HG02642 (cell line): ENCODE results near the gene DSP.

Source experiments
- ATAC-seq: cut with Tn5 transposase; IDR thresholded peaks from one replicate; pipeline ENCODE4 v1.9.1; 2021; ENCODE audit warnings: mild to moderate bottlenecking; ENCODE audit not compliant: unreplicated experiment, poor library complexity

The DSP gene

GRCh38 chr6:7557652-7558051, 16.2 kb downstream of the DSP start:
- ATAC-seq: no peak

- no peak for ATAC-seq
Measured at GRCh38 chr6:7558781-7559180, 17.3 kb downstream of the DSP start.

DNA sequence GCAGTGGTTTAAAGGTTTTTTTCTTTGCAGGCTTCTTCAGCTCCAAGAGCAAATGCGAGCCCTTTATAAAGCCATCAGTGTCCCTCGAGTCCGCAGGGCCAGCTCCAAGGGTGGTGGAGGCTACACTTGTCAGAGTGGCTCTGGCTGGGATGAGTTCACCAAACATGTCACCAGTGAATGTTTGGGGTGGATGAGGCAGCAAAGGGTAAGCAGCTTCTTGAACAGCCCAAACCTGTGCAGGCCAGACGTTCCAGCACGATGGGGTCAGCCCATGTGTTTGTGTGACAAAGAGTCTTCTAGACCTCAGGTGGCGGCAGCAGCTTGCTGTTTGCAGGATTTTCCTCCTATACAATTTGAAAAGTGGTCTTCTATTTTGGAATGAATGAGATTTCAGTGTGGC, 17.7 kb downstream of the DSP start:
- no peak for ATAC-seq

- ATAC-seq: no peak
Measured at GRCh38 chr6:7559651-7560385, 18.3 kb downstream of the DSP start.

DNA sequence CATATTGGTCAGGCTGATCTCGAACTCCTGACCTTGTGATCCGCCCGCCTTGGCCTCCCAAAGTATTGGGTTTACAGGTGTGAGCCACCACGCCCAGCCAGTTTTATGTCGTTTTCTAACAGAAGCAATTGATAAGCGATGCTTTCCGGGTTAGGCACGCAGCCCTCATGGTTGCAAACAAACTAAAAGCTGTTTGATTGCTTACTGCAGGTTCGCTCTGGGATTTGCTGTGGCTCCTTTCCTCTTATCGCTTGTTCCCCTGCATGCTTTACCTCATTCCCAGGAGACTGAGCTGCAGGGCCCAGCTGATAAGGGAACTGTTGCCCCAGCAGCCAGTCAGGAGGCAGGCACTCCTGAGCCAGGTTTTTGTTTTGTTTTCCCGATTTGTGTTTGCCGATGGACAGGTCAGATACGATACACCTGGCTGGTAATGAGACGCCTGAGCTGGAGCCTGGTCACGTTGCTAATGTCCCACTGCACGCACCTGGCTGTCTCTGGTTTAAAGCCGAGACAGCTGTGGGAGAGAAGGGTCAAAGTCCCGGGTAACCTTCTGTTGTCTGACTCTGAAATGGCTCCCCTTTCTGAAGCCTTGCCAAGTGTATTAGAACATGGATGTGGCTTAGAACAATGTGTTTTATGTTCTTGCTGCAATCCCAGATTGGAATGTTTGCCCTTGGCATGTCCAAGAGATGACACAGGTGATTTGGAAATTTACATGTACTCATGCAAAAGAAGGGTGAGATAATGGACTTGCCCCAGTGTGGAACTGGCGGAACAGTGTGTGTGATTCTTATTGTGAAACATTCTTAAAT, 19.9 kb downstream of the DSP start:
- ATAC-seq: no peak

GRCh38 chr6:7562769-7563168, 21.3 kb downstream of the DSP start:
- no peak for ATAC-seq

- ATAC-seq: no peak
Measured at GRCh38 chr6:7566107-7566506, 24.6 kb downstream of the DSP start.

DNA sequence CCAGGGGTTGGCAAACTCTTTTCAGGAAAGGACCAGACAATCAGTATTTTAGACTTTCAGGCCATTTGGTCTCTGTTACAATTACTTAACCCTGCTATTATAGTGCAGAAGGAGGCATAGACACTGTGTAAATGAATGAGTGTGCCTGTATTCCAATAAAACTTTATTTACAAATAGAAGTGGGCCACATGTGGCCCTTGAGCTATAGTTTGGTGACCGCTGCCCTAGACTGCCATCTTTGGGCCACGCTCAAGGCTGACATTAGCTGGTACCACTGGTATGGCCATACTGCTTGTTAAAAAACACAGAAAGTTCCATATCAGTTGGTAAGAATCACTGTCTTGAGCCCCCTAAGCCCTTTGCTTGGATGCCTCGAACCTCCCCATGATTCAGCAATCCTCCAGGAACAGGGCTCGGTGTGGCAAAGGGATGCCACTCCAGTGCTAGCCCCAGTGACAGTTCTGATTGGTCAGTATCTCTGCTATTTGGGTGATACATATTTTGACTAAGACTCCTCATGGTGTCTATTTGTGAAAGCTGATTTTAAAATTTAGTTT, 25.2 kb downstream of the DSP start:
- ATAC-seq: no peak

- ATAC-seq: no peak
Measured at GRCh38 chr6:7568021-7568420, 26.6 kb downstream of the DSP start.

GRCh38 chr6:7569082-7569481, 27.6 kb downstream of the DSP start:
- no peak for ATAC-seq

DNA sequence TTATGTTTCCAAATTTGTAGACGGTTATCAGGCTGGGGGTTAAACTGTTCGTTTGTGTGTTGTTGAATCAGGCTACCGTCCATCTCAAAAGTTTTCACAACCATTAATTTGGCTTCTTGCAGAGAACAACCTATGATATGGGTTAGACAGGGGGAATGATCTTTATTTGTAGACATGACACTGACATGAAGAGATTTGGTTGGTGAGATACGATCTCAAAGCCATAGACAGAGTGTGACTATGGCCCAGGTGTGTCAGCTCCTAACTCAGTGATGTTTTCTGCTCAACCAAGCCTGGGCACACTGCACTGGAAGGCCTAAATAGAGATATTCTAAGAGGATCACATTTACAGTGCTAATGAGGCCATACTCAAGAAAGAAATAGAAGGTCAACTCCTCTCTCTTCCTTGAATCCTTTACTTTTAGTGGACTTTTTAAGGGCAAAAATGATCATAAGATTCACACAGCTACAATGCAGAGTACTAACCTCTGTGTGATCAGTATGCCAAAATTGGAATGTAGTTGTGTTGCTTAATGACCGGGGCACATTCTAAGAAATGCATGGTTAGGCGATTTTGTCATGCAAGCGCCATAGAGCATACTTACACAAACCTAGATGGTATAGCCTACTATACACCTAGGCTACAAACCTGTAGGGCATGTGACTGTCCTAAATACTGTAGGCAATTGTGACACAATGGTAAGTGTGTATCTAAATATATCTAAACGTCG, 30.9 kb downstream of the DSP start:
- no peak for ATAC-seq

DNA sequence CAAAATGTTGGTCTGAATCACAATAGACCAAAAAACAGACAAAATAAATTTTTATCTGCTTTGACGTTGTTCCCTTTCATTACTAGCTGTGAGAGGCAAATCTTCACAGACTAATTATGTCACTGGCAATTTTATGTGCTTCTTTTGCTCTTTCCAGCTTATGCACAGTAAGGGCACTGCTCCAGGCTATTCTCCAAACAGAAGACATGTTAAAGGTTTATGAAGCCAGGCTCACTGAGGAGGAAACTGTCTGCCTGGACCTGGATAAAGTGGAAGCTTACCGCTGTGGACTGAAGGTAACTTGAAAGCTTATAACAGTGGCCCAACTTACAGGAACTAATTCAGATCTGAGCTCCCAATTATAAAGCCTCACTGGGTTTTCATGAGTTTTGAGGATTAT, 33.0 kb downstream of the DSP start:
- no peak for ATAC-seq

GRCh38 chr6:7578516-7578915, 37.0 kb downstream of the DSP start:
- no peak for ATAC-seq

DNA sequence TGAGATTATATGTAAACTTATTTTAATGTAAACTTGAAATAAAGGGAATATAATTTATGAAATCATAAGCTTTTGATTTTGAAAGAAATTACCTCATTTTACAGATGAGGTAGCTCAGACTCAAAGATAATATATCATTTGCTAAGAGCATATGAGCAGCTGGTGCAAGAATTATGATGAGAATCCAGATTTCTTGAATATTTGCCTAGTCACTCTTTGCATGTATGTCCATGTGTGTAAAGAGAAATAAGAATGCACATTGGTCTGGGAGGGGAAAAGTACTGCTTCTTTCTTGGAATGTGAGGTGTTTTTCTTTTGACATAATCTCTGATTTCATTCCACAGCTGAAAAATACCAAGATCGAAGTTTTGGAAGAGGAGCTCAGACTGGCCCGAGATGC, 37.5 kb downstream of the DSP start:
- no peak for ATAC-seq

DNA sequence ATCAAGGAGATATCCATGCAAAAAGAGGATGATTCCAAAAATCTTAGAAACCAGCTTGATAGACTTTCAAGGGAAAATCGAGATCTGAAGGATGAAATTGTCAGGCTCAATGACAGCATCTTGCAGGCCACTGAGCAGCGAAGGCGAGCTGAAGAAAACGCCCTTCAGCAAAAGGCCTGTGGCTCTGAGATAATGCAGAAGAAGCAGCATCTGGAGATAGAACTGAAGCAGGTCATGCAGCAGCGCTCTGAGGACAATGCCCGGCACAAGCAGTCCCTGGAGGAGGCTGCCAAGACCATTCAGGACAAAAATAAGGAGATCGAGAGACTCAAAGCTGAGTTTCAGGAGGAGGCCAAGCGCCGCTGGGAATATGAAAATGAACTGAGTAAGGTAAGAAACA, 38.4 kb downstream of the DSP start:
- no peak for ATAC-seq

DNA sequence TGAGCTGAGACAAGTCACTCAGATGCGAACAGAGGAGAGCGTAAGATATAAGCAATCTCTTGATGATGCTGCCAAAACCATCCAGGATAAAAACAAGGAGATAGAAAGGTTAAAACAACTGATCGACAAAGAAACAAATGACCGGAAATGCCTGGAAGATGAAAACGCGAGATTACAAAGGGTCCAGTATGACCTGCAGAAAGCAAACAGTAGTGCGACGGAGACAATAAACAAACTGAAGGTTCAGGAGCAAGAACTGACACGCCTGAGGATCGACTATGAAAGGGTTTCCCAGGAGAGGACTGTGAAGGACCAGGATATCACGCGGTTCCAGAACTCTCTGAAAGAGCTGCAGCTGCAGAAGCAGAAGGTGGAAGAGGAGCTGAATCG, 39.1 kb downstream of the DSP start:
- no peak for ATAC-seq

GRCh38 chr6:7580927-7581618, 39.6 kb downstream of the DSP start:
- ATAC-seq: no peak

GRCh38 chr6:7585287-7585930, 43.9 kb downstream of the DSP start:
- no peak for ATAC-seq

GRCh38 chr6:7587631-7588100, 46.2 kb downstream of the DSP start:
- no peak for ATAC-seq

DNA sequence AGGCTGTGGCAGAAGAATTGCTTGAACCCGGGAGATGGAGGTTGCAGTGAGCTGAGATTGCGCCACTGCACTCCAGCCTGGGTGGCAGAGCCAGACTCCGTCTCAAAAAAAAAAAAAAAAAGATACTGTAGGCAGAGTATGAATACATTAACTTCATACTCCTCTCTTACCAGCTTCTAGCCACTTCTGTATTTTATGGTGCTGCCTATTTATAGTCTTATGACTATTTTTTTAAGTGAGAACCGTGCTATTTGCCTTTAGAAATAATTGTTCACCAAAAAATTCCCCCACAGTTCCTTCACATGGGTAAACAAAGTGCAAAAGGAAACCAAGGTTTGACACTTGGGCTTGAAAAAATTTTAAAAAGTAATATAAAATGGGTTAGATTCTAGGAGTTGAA, 47.0 kb downstream of the DSP start:
- ATAC-seq: no peak
